Measurements from ENCODE around the gene MLH1. TPM values are rescaled to one million over a fixed set of nuclear protein-coding genes. Genes with fewer than 3 reads are reported as not detected.

The MLH1 gene
- total RNA-seq, 1 donor from 2014 or later, result 71.0 TPM

DNA sequence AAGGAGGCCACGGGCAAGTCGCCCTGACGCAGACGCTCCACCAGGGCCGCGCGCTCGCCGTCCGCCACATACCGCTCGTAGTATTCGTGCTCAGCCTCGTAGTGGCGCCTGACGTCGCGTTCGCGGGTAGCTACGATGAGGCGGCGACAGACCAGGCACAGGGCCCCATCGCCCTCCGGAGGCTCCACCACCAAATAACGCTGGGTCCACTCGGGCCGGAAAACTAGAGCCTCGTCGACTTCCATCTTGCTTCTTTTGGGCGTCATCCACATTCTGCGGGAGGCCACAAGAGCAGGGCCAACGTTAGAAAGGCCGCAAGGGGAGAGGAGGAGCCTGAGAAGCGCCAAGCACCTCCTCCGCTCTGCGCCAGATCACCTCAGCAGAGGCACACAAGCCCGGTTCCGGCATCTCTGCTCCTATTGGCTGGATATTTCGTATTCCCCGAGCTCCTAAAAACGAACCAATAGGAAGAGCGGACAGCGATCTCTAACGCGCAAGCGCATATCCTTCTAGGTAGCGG is 452 bp upstream of the MLH1 start, which contains the start of gene EPM2AIP1:
TSS of gene EPM2AIP1 (minus strand) at position 326 of the 520 bp plus-strand sequence. CDS start at position 272, 54 bp downstream.
- intact Hi-C loops (cut with micrococcal nuclease), result loop anchor here (1.0 to 2.0 kb wide), 5 partner anchors 35 to 1144 kb away; partner anchors contain the start of gene ACAA1
- no peak for DNase-seq
- Mint-ChIP-seq H3K9me3 (peaks cover 4% of the 10 kb centered on the region), H3K27me3 (no peaks in the 10 kb centered on the region), H3K27ac (no peak within 1 kb of the TSS), H3K36me3 (ENCODE audit: low read depth) (peaks cover 43% of the 10 kb centered on the region), H3K4me3 (no peak within 1 kb of the TSS), H3K4me1 (peaks cover 43% of the 10 kb centered on the region)

DNA sequence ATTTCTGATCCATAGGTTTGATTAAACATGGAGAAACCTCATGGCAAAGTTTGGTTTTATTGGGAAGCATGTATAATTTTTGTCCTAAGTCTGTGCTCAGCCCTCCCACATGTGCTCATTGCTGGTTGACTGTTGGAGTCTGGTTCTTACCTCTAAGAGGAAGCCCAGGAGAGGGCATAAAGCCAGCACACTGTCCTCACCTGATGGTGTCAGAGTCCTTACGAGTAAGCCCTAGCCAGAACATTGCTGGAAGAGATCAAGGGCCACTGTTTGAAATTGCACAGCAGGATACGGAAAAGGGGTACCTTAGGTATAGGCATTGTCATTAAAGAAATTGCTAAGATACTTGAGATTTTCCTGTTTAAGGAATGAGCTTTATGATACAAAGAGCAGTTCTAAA is 21.3 kb downstream of the MLH1 start:
- Mint-ChIP-seq H3K27ac (no peak overlapping the region), H3K36me3 (ENCODE audit: low read depth) (peaks cover 58% of the 10 kb centered on the region), H3K4me3 (no peak overlapping the region), H3K9me3 (no peaks in the 10 kb centered on the region), H3K27me3 (no peaks in the 10 kb centered on the region), H3K4me1 (no peaks in the 10 kb centered on the region)
- intact Hi-C loops (cut with micrococcal nuclease), result no loop called here
- no peak for DNase-seq

DNA sequence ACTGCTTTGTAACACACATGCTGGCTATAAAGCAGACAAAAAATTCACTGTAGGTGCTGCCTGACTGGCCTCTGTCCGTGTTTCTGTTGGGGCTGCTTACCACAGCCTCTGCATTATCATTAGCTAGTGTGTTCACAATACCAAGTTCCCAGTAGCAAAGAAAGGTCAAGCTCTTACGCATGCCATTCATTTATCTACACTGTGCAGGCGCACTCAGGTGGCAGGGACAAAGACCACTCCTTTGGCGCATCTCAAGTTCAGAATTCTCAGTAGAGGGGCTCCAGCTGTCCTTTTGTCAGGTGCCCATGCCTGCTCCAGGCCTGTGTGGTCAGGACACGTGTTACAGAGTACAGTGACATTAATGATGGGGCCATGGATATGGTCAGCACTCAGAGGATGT is 22.3 kb downstream of the MLH1 start:
- Mint-ChIP-seq H3K27ac (no peak overlapping the region), H3K4me1 (peaks cover 2% of the 10 kb centered on the region), H3K9me3 (no peaks in the 10 kb centered on the region), H3K36me3 (ENCODE audit: low read depth) (peaks cover 67% of the 10 kb centered on the region), H3K4me3 (no peak overlapping the region), H3K27me3 (no peaks in the 10 kb centered on the region)
- DNase-seq, result no peak
- intact Hi-C loops (cut with micrococcal nuclease), result no loop called here

DNA sequence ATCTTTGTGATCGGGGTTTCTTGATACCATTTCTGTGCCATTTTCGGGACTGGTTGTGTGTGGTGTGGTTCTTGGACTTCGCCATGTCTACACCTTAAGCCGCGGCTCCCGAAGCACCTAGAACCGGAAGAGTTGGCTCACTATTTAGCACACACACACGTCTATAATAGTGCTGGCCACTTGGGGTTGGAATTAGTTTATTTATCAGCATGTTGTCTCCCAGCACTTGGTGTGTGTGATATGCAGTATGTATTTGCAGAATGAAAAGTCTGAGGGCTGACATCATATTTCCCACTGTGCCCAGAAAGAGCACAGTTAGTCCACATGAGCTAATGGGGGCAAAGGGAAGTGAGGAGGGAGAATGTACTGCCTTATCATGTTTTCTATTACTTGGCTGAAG is 23.6 kb downstream of the MLH1 start:
- Mint-ChIP-seq H3K27ac (no peak overlapping the region), H3K36me3 (ENCODE audit: low read depth) (peaks cover 65% of the 10 kb centered on the region), H3K9me3 (no peaks in the 10 kb centered on the region), H3K4me3 (no peak overlapping the region), H3K4me1 (peaks cover 2% of the 10 kb centered on the region), H3K27me3 (no peaks in the 10 kb centered on the region)
- intact Hi-C loops (cut with micrococcal nuclease), result no loop called here
- no peak for DNase-seq

DNA sequence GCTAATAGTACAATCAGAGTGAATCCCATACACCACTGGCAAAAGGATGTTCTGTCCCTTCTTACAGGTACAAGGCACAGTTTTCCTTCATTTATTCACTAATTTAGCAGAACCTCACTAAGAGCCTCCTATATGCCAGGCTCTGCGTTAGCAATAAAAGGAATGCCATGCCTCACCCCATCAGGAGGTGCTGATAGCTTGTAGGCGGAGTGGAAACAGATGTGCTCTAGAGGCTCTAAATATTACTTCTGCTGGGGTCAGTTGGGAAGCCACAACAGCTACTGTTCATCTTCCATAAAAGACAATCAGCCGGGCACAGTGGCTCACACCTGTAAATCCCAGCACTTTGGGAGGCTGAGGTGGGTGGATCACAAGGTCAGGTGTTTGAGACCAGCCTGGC is 24.4 kb downstream of the MLH1 start:
- Mint-ChIP-seq H3K4me3 (no peak overlapping the region), H3K27ac (no peak overlapping the region), H3K36me3 (ENCODE audit: low read depth) (peaks cover 66% of the 10 kb centered on the region), H3K9me3 (no peaks in the 10 kb centered on the region), H3K4me1 (peaks cover 2% of the 10 kb centered on the region), H3K27me3 (no peaks in the 10 kb centered on the region)
- no peak for DNase-seq
- intact Hi-C loops (cut with micrococcal nuclease), result no loop called here

DNA sequence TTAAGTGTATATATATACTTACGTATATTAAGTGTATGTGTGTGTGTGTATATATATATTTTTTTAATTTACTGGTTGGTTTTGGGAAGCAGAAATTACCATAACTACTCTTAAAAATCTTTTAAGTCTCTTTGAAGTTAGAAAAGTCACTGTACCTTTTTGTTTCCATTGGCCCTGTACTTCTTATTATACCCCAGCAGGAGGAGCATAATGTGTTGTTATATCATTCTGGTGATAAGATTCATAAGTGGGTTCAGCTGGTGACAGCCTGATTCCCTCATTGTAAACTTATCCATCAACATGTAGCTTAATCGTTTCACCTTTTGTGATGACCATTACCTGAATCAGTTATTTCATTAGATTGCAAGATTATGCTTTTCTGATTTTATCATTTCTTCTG is 30.8 kb downstream of the MLH1 start:
- no peak overlapping the region for H3K27ac Mint-ChIP-seq
- DNase-seq, result no peak
- H3K27me3 Mint-ChIP-seq, result no peaks in the 10 kb centered on the region
- H3K4me1 Mint-ChIP-seq, result peaks cover 8% of the 10 kb centered on the region
- intact Hi-C loops (cut with micrococcal nuclease), result loop anchor here (1.0 kb wide), 1 partner anchor 189 kb away; no protein-coding TSS in a partner anchor
- H3K4me3 Mint-ChIP-seq, result no peak overlapping the region
- H3K9me3 Mint-ChIP-seq, result no peaks in the 10 kb centered on the region
- H3K36me3 Mint-ChIP-seq (ENCODE audit: low read depth), result peaks cover 70% of the 10 kb centered on the region

DNA sequence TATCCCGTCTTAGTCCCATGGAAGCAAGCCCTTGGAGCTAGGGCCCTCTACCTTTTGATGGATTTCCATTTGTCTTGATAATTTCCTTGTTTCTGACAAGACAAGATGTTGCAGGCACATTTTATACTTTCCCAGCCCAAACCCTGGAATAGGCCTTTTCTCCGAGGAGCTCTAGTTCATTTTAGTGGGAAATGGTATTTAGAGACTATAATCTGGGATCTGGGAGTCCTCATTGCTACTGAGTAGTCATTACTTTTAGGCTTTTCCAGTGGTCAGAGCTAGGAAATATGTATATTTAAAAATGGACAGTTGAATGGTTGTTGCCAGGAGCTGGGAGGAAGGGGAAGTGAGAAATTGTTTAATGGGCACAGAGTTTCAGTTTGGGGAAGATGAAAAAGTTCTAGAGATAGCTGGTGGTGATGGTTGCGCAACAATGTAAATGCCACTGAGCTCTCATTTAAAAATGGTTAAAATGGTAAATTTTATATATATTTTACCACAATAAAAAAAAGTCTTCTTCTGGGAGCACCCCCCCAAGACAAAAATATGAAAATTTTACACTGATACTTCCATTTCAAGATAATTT is 31.6 kb downstream of the MLH1 start:
- peaks cover 64% of the 10 kb centered on the region for H3K36me3 Mint-ChIP-seq (ENCODE audit: low read depth)
- no peaks in the 10 kb centered on the region for H3K9me3 Mint-ChIP-seq
- H3K27ac Mint-ChIP-seq, result no peak overlapping the region
- intact Hi-C loops (cut with micrococcal nuclease), result loop anchor here (1.0 kb wide), 1 partner anchor 188 kb away; no protein-coding TSS in a partner anchor
- peaks cover 8% of the 10 kb centered on the region for H3K4me1 Mint-ChIP-seq
- no peak for DNase-seq
- H3K27me3 Mint-ChIP-seq, result no peaks in the 10 kb centered on the region
- H3K4me3 Mint-ChIP-seq, result no peak overlapping the region

DNA sequence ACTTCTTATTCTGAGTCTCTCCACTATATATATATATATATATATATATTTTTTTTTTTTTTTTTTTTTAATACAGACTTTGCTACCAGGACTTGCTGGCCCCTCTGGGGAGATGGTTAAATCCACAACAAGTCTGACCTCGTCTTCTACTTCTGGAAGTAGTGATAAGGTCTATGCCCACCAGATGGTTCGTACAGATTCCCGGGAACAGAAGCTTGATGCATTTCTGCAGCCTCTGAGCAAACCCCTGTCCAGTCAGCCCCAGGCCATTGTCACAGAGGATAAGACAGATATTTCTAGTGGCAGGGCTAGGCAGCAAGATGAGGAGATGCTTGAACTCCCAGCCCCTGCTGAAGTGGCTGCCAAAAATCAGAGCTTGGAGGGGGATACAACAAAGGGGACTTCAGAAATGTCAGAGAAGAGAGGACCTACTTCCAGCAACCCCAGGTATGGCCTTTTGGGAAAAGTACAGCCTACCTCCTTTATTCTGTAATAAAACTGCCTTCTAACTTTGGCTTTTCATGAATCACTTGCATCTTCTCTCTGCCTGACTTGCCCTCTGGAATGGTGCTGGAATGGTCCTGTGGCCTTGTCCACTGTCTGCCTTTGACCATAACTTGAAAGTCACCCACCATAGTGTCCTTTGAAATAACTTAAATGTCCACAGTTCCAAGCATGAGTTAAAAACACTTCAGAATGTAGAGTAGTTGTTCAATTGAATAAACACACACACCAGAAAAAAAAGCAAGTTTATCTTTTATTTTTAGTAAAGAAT is 32.4 kb downstream of the MLH1 start:
- no peak overlapping the region for H3K27ac Mint-ChIP-seq

GRCh38 chr3:37026851-37027250 is 33.5 kb downstream of the MLH1 start:
- no peak overlapping the region for H3K4me3 Mint-ChIP-seq
- peaks cover 57% of the 10 kb centered on the region for H3K36me3 Mint-ChIP-seq (ENCODE audit: low read depth)
- H3K4me1 Mint-ChIP-seq, result peaks cover 7% of the 10 kb centered on the region
- H3K9me3 Mint-ChIP-seq, result no peaks in the 10 kb centered on the region
- H3K27ac Mint-ChIP-seq, result no peak overlapping the region
- H3K27me3 Mint-ChIP-seq, result no peaks in the 10 kb centered on the region
- intact Hi-C loops (cut with micrococcal nuclease), result no loop called here
- no peak for DNase-seq

More for the DNA sequence above, 32.4 kb downstream of the MLH1 start:
- Mint-ChIP-seq H3K27me3 (no peaks in the 10 kb centered on the region), H3K4me1 (peaks cover 6% of the 10 kb centered on the region), H3K9me3 (no peaks in the 10 kb centered on the region), H3K36me3 (ENCODE audit: low read depth) (peaks cover 57% of the 10 kb centered on the region), H3K4me3 (no peak overlapping the region)
- intact Hi-C loops (cut with micrococcal nuclease), result no loop called here
- DNase-seq, result no peak

DNA sequence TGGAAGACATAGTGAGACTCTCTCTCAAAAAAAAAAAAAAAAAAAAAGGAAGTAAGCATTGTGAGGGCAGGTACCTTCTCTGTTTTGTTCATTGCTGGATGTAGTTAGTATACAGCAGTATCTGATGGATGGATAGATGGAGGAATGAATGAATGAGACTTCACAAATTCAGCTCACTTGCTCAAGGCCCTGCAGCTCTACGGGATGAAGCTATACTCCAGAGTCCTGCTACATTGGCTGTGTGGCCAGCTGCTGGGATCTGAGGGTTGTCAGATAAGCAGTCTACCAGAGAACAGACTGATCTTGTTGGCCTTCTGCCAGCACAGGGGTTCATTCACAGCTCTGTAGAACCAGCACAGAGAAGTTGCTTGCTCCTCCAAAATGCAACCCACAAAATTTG is 35.0 kb downstream of the MLH1 start:
- peaks cover 58% of the 10 kb centered on the region for H3K36me3 Mint-ChIP-seq (ENCODE audit: low read depth)
- H3K27ac Mint-ChIP-seq, result no peak overlapping the region
- no peak overlapping the region for H3K4me3 Mint-ChIP-seq

GRCh38 chr3:37029111-37029510 is 35.8 kb downstream of the MLH1 start:
- Mint-ChIP-seq H3K4me3 (no peak overlapping the region), H3K27me3 (no peaks in the 10 kb centered on the region), H3K27ac (no peak overlapping the region), H3K4me1 (peaks cover 8% of the 10 kb centered on the region), H3K9me3 (no peaks in the 10 kb centered on the region), H3K36me3 (ENCODE audit: low read depth) (peaks cover 56% of the 10 kb centered on the region)
- no peak for DNase-seq
- intact Hi-C loops (cut with micrococcal nuclease), result no loop called here

More for the DNA sequence above, 35.0 kb downstream of the MLH1 start:
- DNase-seq, result no peak
- Mint-ChIP-seq H3K9me3 (no peaks in the 10 kb centered on the region), H3K4me1 (peaks cover 8% of the 10 kb centered on the region), H3K27me3 (no peaks in the 10 kb centered on the region)
- intact Hi-C loops (cut with micrococcal nuclease), result no loop called here

DNA sequence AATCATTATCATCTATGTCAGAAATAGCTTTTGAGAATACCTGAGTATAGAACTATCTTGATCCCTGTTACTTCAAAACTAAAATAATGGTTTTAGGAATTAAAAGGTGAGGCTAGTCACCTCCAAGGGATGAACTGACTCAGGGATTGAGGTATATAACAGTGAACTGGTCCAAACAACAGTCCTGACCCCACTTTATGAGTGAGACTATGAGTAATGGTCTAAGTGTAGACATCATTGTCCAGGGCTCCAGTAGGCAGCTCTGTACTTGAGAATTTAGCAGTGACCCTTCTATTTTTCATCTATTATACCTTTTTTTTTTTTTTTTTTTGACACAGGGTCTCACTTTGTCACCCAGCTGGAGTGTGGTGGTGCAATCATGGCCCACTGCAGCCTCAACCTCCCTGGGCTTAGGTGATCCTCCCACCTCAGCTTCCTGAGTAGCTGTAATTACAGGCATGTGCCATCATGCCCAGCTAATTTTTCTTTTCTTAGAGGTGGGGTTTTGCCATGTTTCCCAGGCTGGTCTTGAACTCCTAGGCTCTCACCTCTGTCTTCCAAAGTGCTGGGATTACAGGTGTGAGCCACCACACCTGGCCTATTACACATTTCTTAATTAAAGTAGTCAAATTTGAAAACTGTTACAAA is 36.3 kb downstream of the MLH1 start:
- H3K4me1 Mint-ChIP-seq, result peaks cover 5% of the 10 kb centered on the region
- H3K9me3 Mint-ChIP-seq, result no peaks in the 10 kb centered on the region
- H3K27me3 Mint-ChIP-seq, result no peaks in the 10 kb centered on the region
- intact Hi-C loops (cut with micrococcal nuclease), result no loop called here
- no peak overlapping the region for H3K4me3 Mint-ChIP-seq
- H3K36me3 Mint-ChIP-seq (ENCODE audit: low read depth), result peaks cover 53% of the 10 kb centered on the region
- H3K27ac Mint-ChIP-seq, result no peak overlapping the region
- no peak for DNase-seq

GRCh38 chr3:37030588-37030987 is 37.3 kb downstream of the MLH1 start:
- H3K27ac Mint-ChIP-seq, result no peak overlapping the region
- H3K27me3 Mint-ChIP-seq, result no peaks in the 10 kb centered on the region
- peaks cover 2% of the 10 kb centered on the region for H3K4me1 Mint-ChIP-seq
- H3K4me3 Mint-ChIP-seq, result no peak overlapping the region
- intact Hi-C loops (cut with micrococcal nuclease), result no loop called here
- H3K9me3 Mint-ChIP-seq, result no peaks in the 10 kb centered on the region
- H3K36me3 Mint-ChIP-seq (ENCODE audit: low read depth), result peaks cover 58% of the 10 kb centered on the region
- DNase-seq, result no peak
